GM12878 (cell line): ENCODE data around the gene PMPCA. TPM values are rescaled to one million over a fixed set of nuclear protein-coding genes. Genes with fewer than 3 reads are reported as not detected.
A peak's percentile ranks its signal among the peaks of the same experiment; 100 is the strongest.

Experiments
- BMI1 ChIP-seq: fragments of 450-650 bp; IDR thresholded peaks from 2 replicates; pipeline ENCODE4 v1.6.1; 2016; ENCODE audit warnings: mild to moderate bottlenecking, moderate library complexity, borderline replicate concordance
- BRCA1 ChIP-seq: IDR thresholded peaks from 2 replicates; pipeline ENCODE4 v1.6.1; 2011; ENCODE audit warnings: low read depth, low read length, improper control_type of control experiment
- CBX5 ChIP-seq: sonication (generic); IDR thresholded peaks from 2 replicates; pipeline ENCODE4 v1.6.1; 2016; ENCODE audit warnings: low read depth, moderate library complexity, mild to moderate bottlenecking, inconsistent platforms
- CUX1 ChIP-seq: IDR thresholded peaks from 2 replicates; pipeline ENCODE4 v1.6.1; 2012; ENCODE audit warnings: improper control_type of control experiment, low read depth, low read length; ENCODE audit not compliant: insufficient replicate concordance
- EGR1 ChIP-seq, 2 experiments: IDR thresholded peaks; 1 replicate in 1 of 2; 2 replicates in 1 of 2; pipeline ENCODE4 v1.6.1; 2011 to 2012; ENCODE audit warnings: low read depth in 2 of 2, low read length in 2 of 2, borderline replicate concordance in 1 of 2, mild to moderate bottlenecking in 1 of 2, moderate library complexity in 1 of 2
- ETV6 ChIP-seq, 2 experiments: fragments of 450-650 bp in 1 of 2; IDR thresholded peaks in 1 of 2; conservative IDR thresholded peaks in 1 of 2; 2 replicates each; pipeline ENCODE4 v1.6.1; 2014; ENCODE audit warnings: antibody characterized with exemption in 1 of 2, borderline replicate concordance in 1 of 2, low read depth in 1 of 2, mild to moderate bottlenecking in 1 of 2, moderate library complexity in 1 of 2
- IRF4 ChIP-seq: IDR thresholded peaks from 2 replicates; pipeline ENCODE4 v1.6.1; 2011; ENCODE audit warnings: low read depth, low read length
- JUNB ChIP-seq: IDR thresholded peaks from 2 replicates; pipeline ENCODE4 v1.6.1; 2016; ENCODE audit warnings: antibody characterized with exemption, mild to moderate bottlenecking
- MEF2A ChIP-seq: IDR thresholded peaks from 2 replicates; pipeline ENCODE4 v1.6.1; 2011; ENCODE audit warnings: low read depth, mild to moderate bottlenecking, low read length, moderate library complexity; ENCODE audit not compliant: insufficient read depth
- NFIC ChIP-seq: IDR thresholded peaks from 2 replicates; pipeline ENCODE4 v1.6.1; 2012; ENCODE audit warnings: low read depth, mild to moderate bottlenecking, inconsistent platforms, low read length, moderate library complexity
- NFYA ChIP-seq: IDR thresholded peaks from 2 replicates; pipeline ENCODE4 v1.6.1; 2011; ENCODE audit warnings: low read depth, mild to moderate bottlenecking, low read length, improper control_type of control experiment, borderline replicate concordance
- NFYB ChIP-seq: IDR thresholded peaks from 2 replicates; pipeline ENCODE4 v1.6.1; 2011; ENCODE audit warnings: low read depth, mild to moderate bottlenecking, low read length, improper control_type of control experiment, moderate library complexity; ENCODE audit not compliant: insufficient read depth
- NR2C2 ChIP-seq: IDR thresholded peaks from 2 replicates; pipeline ENCODE4 v1.6.1; 2011; ENCODE audit warnings: borderline replicate concordance, low read depth; ENCODE audit not compliant: control insufficient read depth, insufficient read length
- NR2F1 ChIP-seq: fragments of 450-650 bp; conservative IDR thresholded peaks from 2 replicates; pipeline ENCODE4 v1.6.1; 2017; ENCODE audit warnings: mild to moderate bottlenecking
- POLR2A ChIP-seq: IDR thresholded peaks from 2 replicates; pipeline ENCODE4 v1.6.1; 2011; ENCODE audit warnings: low read depth, mild to moderate bottlenecking, low read length
- SMAD1 ChIP-seq: fragments of 450-650 bp; IDR thresholded peaks from 2 replicates; pipeline ENCODE4 v1.6.1; 2018; ENCODE audit warnings: mild to moderate bottlenecking, low read depth; ENCODE audit not compliant: partially characterized antibody
- SUPT20H ChIP-seq: IDR thresholded peaks from 2 replicates; pipeline ENCODE4 v1.6.1; 2011; ENCODE audit warnings: low read depth, mild to moderate bottlenecking, low read length, moderate library complexity, borderline replicate concordance; ENCODE audit not compliant: control insufficient read depth
- YBX1 ChIP-seq: fragments of 450-650 bp; IDR thresholded peaks from 2 replicates; pipeline ENCODE4 v1.6.1; 2016; ENCODE audit warnings: antibody characterized with exemption
- YY1 ChIP-seq: IDR thresholded peaks from 2 replicates; pipeline ENCODE4 v1.6.1; 2011; ENCODE audit warnings: low read depth, mild to moderate bottlenecking, low read length
- ZBED1 ChIP-seq: IDR thresholded peaks from 2 replicates; pipeline ENCODE4 v1.6.1; 2016; ENCODE audit warnings: borderline replicate concordance
- ZNF217 ChIP-seq: fragments of 450-650 bp; IDR thresholded peaks from 2 replicates; pipeline ENCODE4 v1.6.1; 2017; ENCODE audit warnings: antibody characterized with exemption, mild to moderate bottlenecking
- ZNF274 ChIP-seq: IDR thresholded peaks from one replicate; pipeline ENCODE4 v1.8.0; 2011; ENCODE audit not compliant: insufficient read length, insufficient read depth
- polyA plus RNA-seq, 11 experiments: library from polyadenylated mRNA; depleted of rRNA in 4 of 11; unstranded in 6 of 11; stranded (reverse) in 5 of 11; fragments of >200 nt; fragmentation: Nextera tagmentation in 4 of 11; fragmentation: Illumina TruSeq in 1 of 11; extraction: Ambion mirVana in 4 of 11; extraction: Trizol in 1 of 11; gene quantifications; 1 replicate in 1 of 11; 2 replicates in 10 of 11; pipeline versions ENCODE4 v1.2.1 to v1.2.3, GENCODE V29; 2011 to 2016; ENCODE audit warnings: inconsistent platforms in 2 of 11, missing spikeins in 2 of 11, low read depth in 1 of 11
- total RNA-seq, 4 experiments: library from RNA; depleted of rRNA in 3 of 4; stranded (reverse); fragments of >200 nt in 3 of 4; fragmentation: Illumina TruSeq in 1 of 4; extraction: Trizol in 1 of 4; gene quantifications; 2 replicates each; pipeline versions ENCODE4 v1.2.1 to v1.2.3, GENCODE V29; 2013 to 2021
- TF ChIP-seq, protein P1 (sequence below): IDR thresholded peaks from 2 replicates; pipeline ENCODE4 v1.6.1; 2012; ENCODE audit warnings: low read depth, low read length, improper control_type of control experiment
- TF ChIP-seq, protein P2 (sequence below): fragments of 450-650 bp; IDR thresholded peaks from 2 replicates; pipeline ENCODE4 v1.6.1; 2016; ENCODE audit warnings: mild to moderate bottlenecking

Gene PMPCA
- total and polyA plus RNA-seq, 10 of the 15 experiments (the other 5 are each of a cell fraction or from before 2014, with no cell fraction given): 8.1 to 137 (median 75.7) TPM

- TF ChIP-seq NR2C2: no peak
- no peak for TF ChIP-seq BRCA1
- TF ChIP-seq, protein P1, sequence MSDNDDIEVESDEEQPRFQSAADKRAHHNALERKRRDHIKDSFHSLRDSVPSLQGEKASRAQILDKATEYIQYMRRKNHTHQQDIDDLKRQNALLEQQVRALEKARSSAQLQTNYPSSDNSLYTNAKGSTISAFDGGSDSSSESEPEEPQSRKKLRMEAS: no peak
- no peak for TF ChIP-seq YBX1
- peak; percentile 61; the same call in 1 of the 2 replicates for TF ChIP-seq BMI1
- no peak for TF ChIP-seq CBX5
- no peak for TF ChIP-seq NFYA
- no peak for TF ChIP-seq NFIC
- TF ChIP-seq CUX1: no peak
- no peak for TF ChIP-seq ETV6 (conservative IDR thresholded peaks at IDR 0.05 in 1 of 2, IDR thresholded peaks at IDR 0.05 in 1 of 2; ENCODE audit: borderline replicate concordance in 1 of 2, low read depth in 1 of 2)
- TF ChIP-seq JUNB: no peak
- TF ChIP-seq POLR2A: peak; percentile 93
- 0 out of 2 replicates have a peak, but pooled peaks have one; percentile 62 for TF ChIP-seq ZNF217
- TF ChIP-seq ZBED1: no peak
- TF ChIP-seq SUPT20H: no peak
- TF ChIP-seq EGR1 (IDR thresholded peaks at IDR 0.05; ENCODE audit: borderline replicate concordance in 1 of 2, low read depth in 2 of 2, low read length in 2 of 2): peak in 1 of 2 experiments; percentile 41; a peak in 1 of 3 replicates
- TF ChIP-seq NFYB: no peak
- peak; percentile 83 for TF ChIP-seq YY1
- TF ChIP-seq, protein P2, sequence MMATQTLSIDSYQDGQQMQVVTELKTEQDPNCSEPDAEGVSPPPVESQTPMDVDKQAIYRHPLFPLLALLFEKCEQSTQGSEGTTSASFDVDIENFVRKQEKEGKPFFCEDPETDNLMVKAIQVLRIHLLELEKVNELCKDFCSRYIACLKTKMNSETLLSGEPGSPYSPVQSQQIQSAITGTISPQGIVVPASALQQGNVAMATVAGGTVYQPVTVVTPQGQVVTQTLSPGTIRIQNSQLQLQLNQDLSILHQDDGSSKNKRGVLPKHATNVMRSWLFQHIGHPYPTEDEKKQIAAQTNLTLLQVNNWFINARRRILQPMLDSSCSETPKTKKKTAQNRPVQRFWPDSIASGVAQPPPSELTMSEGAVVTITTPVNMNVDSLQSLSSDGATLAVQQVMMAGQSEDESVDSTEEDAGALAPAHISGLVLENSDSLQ: no peak
- TF ChIP-seq SMAD1: no peak
- no peak for TF ChIP-seq IRF4
- peak; percentile 37; the same call in 1 of the 2 replicates for TF ChIP-seq NR2F1
- TF ChIP-seq ZNF274: no peak
- peak; percentile 36; the same call in 1 of the 2 replicates for TF ChIP-seq MEF2A
Observed at GRCh38 chr9:136400038-136400834, 10.2 kb upstream of the PMPCA start, which contains the start of gene SNAPC4 (continued).
